ENCODE measurements around the gene CHMP5. TPM values are rescaled to one million over a fixed set of nuclear protein-coding genes. Genes with fewer than 3 reads are reported as not detected.

CHMP5 gene
- total and polyA plus RNA-seq, 10 of the 15 experiments (the other 5 are each of a cell fraction or from before 2014, with no cell fraction given): 40.3 to 179 (median 78.6) TPM

DNA sequence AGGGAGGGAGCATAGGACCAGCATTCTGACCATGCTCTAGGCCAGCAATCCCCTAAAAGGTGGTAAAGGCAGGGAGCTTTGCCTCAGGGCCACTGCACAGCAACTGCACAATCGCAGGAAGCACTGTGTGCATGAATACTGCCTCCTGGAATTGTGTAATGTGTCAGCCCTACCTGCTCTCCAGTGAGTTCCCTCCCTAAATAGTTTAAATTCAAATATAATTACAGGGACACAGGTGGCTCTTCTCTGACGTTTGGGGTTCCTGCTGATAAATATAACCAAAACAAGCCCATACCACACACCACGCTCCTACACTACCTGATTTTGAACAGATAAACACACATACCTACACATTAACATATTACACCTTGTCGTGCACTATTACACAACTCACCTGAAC, 9.4 kb upstream of the CHMP5 start:
- H3K4me1 ChIP-seq (ENCODE audit: control insufficient read depth, insufficient read depth, low read length): peaks cover 1% of the 10 kb centered on the region; the same call in 1 of the 2 replicates
- no peaks in the 10 kb centered on the region for H3K79me2 ChIP-seq (ENCODE audit: control insufficient read depth, insufficient read depth, low read length)
- FAIRE-seq: no peak
- no peaks in the 10 kb centered on the region for H3K27me3 ChIP-seq (replicated peaks in 1 of 2; ENCODE audit: control insufficient read depth in 2 of 2, insufficient read depth in 2 of 2, low read length in 1 of 2)
- no peaks in the 10 kb centered on the region for H3K9me3 ChIP-seq (replicated peaks; ENCODE audit: control insufficient read depth, insufficient read depth, low read length)
- POLR2A ChIA-PET: interaction anchor here (0.6 kb wide), 1 partner anchor 157 kb away, joined by 3 read pairs; no protein-coding TSS in a partner anchor
- H3K36me3 ChIP-seq (ENCODE audit: control insufficient read depth in 2 of 2, insufficient read depth in 2 of 2, low read length in 1 of 2): peaks cover 22 to 33% of the 10 kb centered on the region in 2 experiments
- RAD21 ChIA-PET (ENCODE audit: unreplicated experiment): interaction anchor here (1.7 kb wide), 1 partner anchor 29 kb away, joined by 4 read pairs; no protein-coding TSS in a partner anchor
- no peak overlapping the region for H3K27ac ChIP-seq (ENCODE audit: control insufficient read depth, insufficient read depth)
- 76% methylated on average over 4 of the region's 4 CpGs for WGBS (ENCODE audit: insufficient coverage, insufficient replicate concordance, low lambda C conversion rate, missing lambda C conversion rate)
- H4K20me1 ChIP-seq (ENCODE audit: control insufficient read depth, insufficient read depth): no peaks in the 10 kb centered on the region
- TF ChIP-seq SIX5 (IDR thresholded peaks at IDR 0.05; ENCODE audit: low read depth, low read length, severe bottlenecking) (no peak), LARP7 (IDR thresholded peaks at IDR 0.05) (no peak), EZH2 (IDR thresholded peaks at IDR 0.05; ENCODE audit: borderline replicate concordance, control insufficient read depth, low read depth, low read length) (no peak), KLF5 (IDR thresholded peaks at IDR 0.05; ENCODE audit: partially characterized antibody) (no peak), ZBTB33 (IDR thresholded peaks at IDR 0.05) (no peak), E4F1 (IDR thresholded peaks at IDR 0.05; ENCODE audit: borderline replicate concordance, partially characterized antibody) (no peak), TCF12 (IDR thresholded peaks at IDR 0.05; ENCODE audit: low read depth, low read length) (no peak), PKNOX1 (IDR thresholded peaks at IDR 0.05) (no peak)
- TF ChIP-seq, protein P1, sequence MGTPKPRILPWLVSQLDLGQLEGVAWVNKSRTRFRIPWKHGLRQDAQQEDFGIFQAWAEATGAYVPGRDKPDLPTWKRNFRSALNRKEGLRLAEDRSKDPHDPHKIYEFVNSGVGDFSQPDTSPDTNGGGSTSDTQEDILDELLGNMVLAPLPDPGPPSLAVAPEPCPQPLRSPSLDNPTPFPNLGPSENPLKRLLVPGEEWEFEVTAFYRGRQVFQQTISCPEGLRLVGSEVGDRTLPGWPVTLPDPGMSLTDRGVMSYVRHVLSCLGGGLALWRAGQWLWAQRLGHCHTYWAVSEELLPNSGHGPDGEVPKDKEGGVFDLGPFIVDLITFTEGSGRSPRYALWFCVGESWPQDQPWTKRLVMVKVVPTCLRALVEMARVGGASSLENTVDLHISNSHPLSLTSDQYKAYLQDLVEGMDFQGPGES (IDR thresholded peaks at IDR 0.05): no peak
- in situ Hi-C loops (cut with MboI): no loop called here
- no peak overlapping the region for H3K4me3 ChIP-seq
- H3K4me2 ChIP-seq (ENCODE audit: control insufficient read depth, insufficient read depth): no peak overlapping the region
- intact Hi-C loops (cut with micrococcal nuclease; ENCODE audit: unreplicated experiment): no loop called here
- no TSS peak for BruUV-seq (replicated peaks)
- ATAC-seq: no peak
- H2AFZ ChIP-seq (ENCODE audit: control insufficient read depth, low read depth, low read length): no peak overlapping the region
- no peak for DNase-seq (ENCODE audit: low read depth, low spot score)
- CTCF ChIA-PET: no interaction called here
- SMC1A ChIA-PET (ENCODE audit: uncharacterized antibody, unreplicated experiment): no interaction called here
- H3K9ac ChIP-seq (ENCODE audit: control insufficient read depth, insufficient read depth, low read length): no peak overlapping the region
